HCT116 (cell line): ENCODE data around the gene BEND7. TPM values are rescaled to one million over a fixed set of nuclear protein-coding genes. Genes with fewer than 3 reads are reported as not detected.

Source experiments
- ATAC-seq: fragments of 200-7000 bp; cut with Tn5 transposase; 2 replicates; pipeline ENCODE4 v1.9.1; 2020; ENCODE audit warnings: mild to moderate bottlenecking, moderate library complexity
- BruUV-seq: library from RNA; stranded (reverse); fragments of 400-500 nt; replicated peaks from 2 replicates; lab custom pipeline; 2021; lab: Mats Ljungman, UMichigan
- CTCF ChIA-PET: fragments of 300-600 bp; sonication (Branson Sonifier 250); formaldehyde crosslinking; loops from one replicate; lab custom pipeline; 2021; ENCODE audit warnings: antibody characterized with exemption; lab: Charles Lee
- POLR2A ChIA-PET: fragments of 300-600, 350-600 bp; sonication (Branson Sonifier 250); formaldehyde crosslinking; loops from one replicate; lab custom pipeline; 2021; ENCODE audit warnings: antibody characterized with exemption; lab: Charles Lee
- RAD21 ChIA-PET, 2 experiments: fragments of 300-600 bp; sonication (Branson Sonifier 250); formaldehyde crosslinking; loops; one replicate each; lab custom pipeline; 2023; ENCODE audit warnings: low total read pairs in 2 of 2; ENCODE audit not compliant: uncharacterized antibody in 2 of 2, unreplicated experiment in 2 of 2, low non-redundant PET in 1 of 2; lab: Charles Lee
- DNase-seq: peaks from one replicate; pipeline ENCODE4 v3.0.0-alpha.2; 2010; ENCODE audit warnings: low read depth, low spot score
- H2AFZ ChIP-seq: fragments of 200-600 bp; shearing (Covaris generic), sonication (generic); 2 replicates; pipeline ENCODE4 v1.6.1; 2017; ENCODE audit warnings: low read depth, mixed run types, mixed read lengths, antibody characterized with exemption, low read length; ENCODE audit not compliant: poor library complexity, severe bottlenecking
- H3K27ac ChIP-seq: 2 replicates; pipeline ENCODE4 v1.5.1; 2012; ENCODE audit warnings: low read depth, low read length
- H3K27me3 ChIP-seq: fragments of 200-600 bp; sonication (generic); 2 replicates; pipeline ENCODE4 v1.6.1; 2016; ENCODE audit warnings: mixed run types, low read length, mixed read lengths; ENCODE audit not compliant: insufficient read depth
- H3K36me3 ChIP-seq, 2 experiments: fragments of 200-500 bp in 1 of 2; fragments of 200-600 bp in 1 of 2; sonication (Bioruptor generic) in 1 of 2; sonication (generic) in 1 of 2; 2 replicates each; pipeline versions ENCODE4 v1.5.1 to v1.6.1; 2014 to 2016; ENCODE audit warnings: low read length in 2 of 2, inconsistent platforms in 1 of 2, mixed read lengths in 1 of 2, mixed run types in 1 of 2; ENCODE audit not compliant: insufficient read depth in 2 of 2, control insufficient read depth in 1 of 2
- H3K4me1 ChIP-seq, 2 experiments: fragments of 200-600 bp in 1 of 2; sonication (generic) in 1 of 2; 2 replicates each; pipeline versions ENCODE4 v1.5.1 to v1.6.1; 2012 to 2017; ENCODE audit warnings: low read length in 2 of 2, inconsistent platforms in 1 of 2, mild to moderate bottlenecking in 1 of 2, mixed read lengths in 1 of 2, mixed run types in 1 of 2, moderate library complexity in 1 of 2; ENCODE audit not compliant: insufficient read depth in 2 of 2, control insufficient read depth in 1 of 2
- H3K4me2 ChIP-seq: fragments of 200-600 bp; sonication (generic); 2 replicates; pipeline ENCODE4 v1.6.1; 2017; ENCODE audit warnings: mixed run types, low read length, mixed read lengths
- H3K4me3 ChIP-seq, 2 experiments: fragments of 200-600 bp in 1 of 2; sonication (generic) in 1 of 2; replicated peaks in 1 of 2; 2 replicates each; pipeline ENCODE4 v1.5.1; 2011 to 2016; ENCODE audit warnings: low read length in 2 of 2, control low read depth in 1 of 2, low read depth in 1 of 2, mild to moderate bottlenecking in 1 of 2, mixed read lengths in 1 of 2, mixed run types in 1 of 2
- H3K79me2 ChIP-seq: fragments of 200-600 bp; sonication (generic); 2 replicates; pipeline ENCODE4 v1.6.1; 2017; ENCODE audit warnings: mild to moderate bottlenecking, mixed run types, low read length, moderate library complexity, mixed read lengths; ENCODE audit not compliant: insufficient read depth
- H3K9ac ChIP-seq: fragments of 200-600 bp; sonication (generic); 2 replicates; pipeline ENCODE4 v1.6.1; 2016; ENCODE audit warnings: low read length, mixed read lengths
- H3K9me2 ChIP-seq: fragments of 200-600 bp; sonication (generic), shearing (Covaris generic); 2 replicates; pipeline ENCODE4 v1.6.1; 2017; ENCODE audit warnings: mixed run types, mild to moderate bottlenecking, moderate library complexity; ENCODE audit not compliant: insufficient read depth
- H3K9me3 ChIP-seq, 2 experiments: fragments of 200-500 bp in 1 of 2; fragments of 200-600 bp in 1 of 2; sonication (Bioruptor generic) in 1 of 2; sonication (generic) in 1 of 2; 2 replicates each; pipeline ENCODE4 v1.6.1; 2014 to 2017; ENCODE audit warnings: low read length in 2 of 2, mixed read lengths in 2 of 2, inconsistent platforms in 1 of 2, low read depth in 1 of 2, mild to moderate bottlenecking in 1 of 2, mixed run types in 1 of 2, moderate library complexity in 1 of 2; ENCODE audit not compliant: control insufficient read depth in 1 of 2, insufficient read depth in 1 of 2
- H4K20me1 ChIP-seq: fragments of 200-600 bp; sonication (generic), shearing (Covaris generic); 2 replicates; pipeline ENCODE4 v1.6.1; 2017; ENCODE audit warnings: mixed run types, mild to moderate bottlenecking, moderate library complexity; ENCODE audit not compliant: insufficient read depth
- CBX3 ChIP-seq: IDR thresholded peaks from 2 replicates; pipeline ENCODE4 v1.6.1; 2012; ENCODE audit warnings: low read depth
- CEBPB ChIP-seq: IDR thresholded peaks from 2 replicates; pipeline ENCODE4 v1.6.1; 2012; ENCODE audit warnings: low read depth
- EGR1 ChIP-seq: IDR thresholded peaks from 2 replicates; pipeline ENCODE4 v1.6.1; 2012; ENCODE audit warnings: low read depth
- ELF1 ChIP-seq: IDR thresholded peaks from 2 replicates; pipeline ENCODE4 v1.6.1; 2012; ENCODE audit warnings: low read depth, borderline replicate concordance
- FOSL1 ChIP-seq: IDR thresholded peaks from 2 replicates; pipeline ENCODE4 v1.6.1; 2012; ENCODE audit warnings: low read depth
- POLR2A ChIP-seq: IDR thresholded peaks from 2 replicates; pipeline ENCODE4 v1.7.0; 2011; ENCODE audit warnings: borderline replicate concordance; ENCODE audit not compliant: insufficient read depth, insufficient read length; ENCODE audit errors: extremely low read depth
- POLR2AphosphoS5 ChIP-seq: IDR thresholded peaks from 2 replicates; pipeline ENCODE4 v1.6.1; 2011; ENCODE audit warnings: mild to moderate bottlenecking, low read depth, low read length, moderate library complexity
- SP1 ChIP-seq: IDR thresholded peaks from 2 replicates; pipeline ENCODE4 v1.6.1; 2012; ENCODE audit warnings: low read depth
- SRF ChIP-seq: IDR thresholded peaks from 2 replicates; pipeline ENCODE4 v1.6.1; 2012; ENCODE audit warnings: low read depth
- TCF7L2 ChIP-seq: IDR thresholded peaks from 2 replicates; pipeline ENCODE4 v1.7.0; 2011; ENCODE audit warnings: borderline replicate concordance, inconsistent platforms; ENCODE audit not compliant: insufficient read depth, insufficient read length; ENCODE audit errors: extremely low read depth
- YY1 ChIP-seq: IDR thresholded peaks from 2 replicates; pipeline ENCODE4 v1.6.1; 2011; ENCODE audit warnings: low read length, low read depth, moderate library complexity, mild to moderate bottlenecking; ENCODE audit not compliant: insufficient replicate concordance; ENCODE audit errors: extremely low read depth
- ZNF274 ChIP-seq: fragments of 200-500 bp; sonication (Bioruptor generic); IDR thresholded peaks from 2 replicates; pipeline ENCODE4 v1.6.1; 2014; ENCODE audit warnings: mild to moderate bottlenecking, low read depth, low read length, inconsistent platforms
- intact Hi-C: fragments of 100-400 bp; cut with micrococcal nuclease; formaldehyde crosslinking; loops from 2 replicates; pipeline ENCODE4 v1.10.0; 2022
- total RNA-seq: library from RNA; stranded (reverse); gene quantifications from one replicate; pipeline ENCODE4 v1.2.1, GENCODE V29; 2021; ENCODE audit not compliant: unreplicated experiment
- TF ChIP-seq, protein P1 (sequence below), 3 experiments: fragments of 200-600 bp in 1 of 3; sonication (generic) in 1 of 3; IDR thresholded peaks in 2 of 3; conservative IDR thresholded peaks in 1 of 3; 2 replicates each; pipeline ENCODE4 v1.5.1; 2012 to 2017; ENCODE audit warnings: low read depth in 2 of 3, low read length in 2 of 3, antibody characterized with exemption in 1 of 3, borderline replicate concordance in 1 of 3, control low read depth in 1 of 3, mild to moderate bottlenecking in 1 of 3, mixed read lengths in 1 of 3, mixed run types in 1 of 3, moderate library complexity in 1 of 3; ENCODE audit not compliant: insufficient read depth in 1 of 3
- TF ChIP-seq, protein P2 (sequence below): IDR thresholded peaks from 2 replicates; pipeline ENCODE4 v1.6.1; 2011; ENCODE audit warnings: mild to moderate bottlenecking, low read length, moderate library complexity; ENCODE audit not compliant: insufficient replicate concordance; ENCODE audit errors: extremely low read depth
- TF ChIP-seq, protein P3 (sequence below): IDR thresholded peaks from 2 replicates; pipeline ENCODE4 v1.6.1; 2012

BEND7 gene
- total RNA-seq, 1 experiment from 2014 or later = 13.8 TPM

DNA sequence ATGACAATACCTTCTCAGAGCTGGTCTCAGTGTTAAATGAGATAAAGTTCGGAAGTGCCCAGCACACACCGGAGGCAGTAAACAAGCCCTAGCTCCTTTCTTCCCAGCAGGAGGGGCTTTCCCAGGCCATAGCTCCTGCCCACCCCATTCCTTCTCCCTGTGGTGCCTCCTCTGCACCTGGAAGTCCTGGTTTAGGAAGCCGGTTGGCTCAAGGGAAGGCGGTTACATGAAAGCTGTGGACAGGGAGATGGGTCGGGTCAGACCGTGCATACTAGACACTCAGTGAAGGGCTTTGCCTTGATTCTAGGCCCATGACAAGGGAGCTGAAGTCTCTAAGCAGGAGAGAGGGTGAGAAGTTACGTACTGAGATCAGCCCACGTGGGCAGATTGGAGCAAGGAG lies 8.6 kb downstream of the BEND7 start:
- peaks cover under 1 to 3% of the 10 kb centered on the region in 2 experiments; a peak in 2 of 4 replicates for H3K36me3 ChIP-seq
- POLR2A ChIA-PET = no interaction called here
- TF ChIP-seq, protein P1, sequence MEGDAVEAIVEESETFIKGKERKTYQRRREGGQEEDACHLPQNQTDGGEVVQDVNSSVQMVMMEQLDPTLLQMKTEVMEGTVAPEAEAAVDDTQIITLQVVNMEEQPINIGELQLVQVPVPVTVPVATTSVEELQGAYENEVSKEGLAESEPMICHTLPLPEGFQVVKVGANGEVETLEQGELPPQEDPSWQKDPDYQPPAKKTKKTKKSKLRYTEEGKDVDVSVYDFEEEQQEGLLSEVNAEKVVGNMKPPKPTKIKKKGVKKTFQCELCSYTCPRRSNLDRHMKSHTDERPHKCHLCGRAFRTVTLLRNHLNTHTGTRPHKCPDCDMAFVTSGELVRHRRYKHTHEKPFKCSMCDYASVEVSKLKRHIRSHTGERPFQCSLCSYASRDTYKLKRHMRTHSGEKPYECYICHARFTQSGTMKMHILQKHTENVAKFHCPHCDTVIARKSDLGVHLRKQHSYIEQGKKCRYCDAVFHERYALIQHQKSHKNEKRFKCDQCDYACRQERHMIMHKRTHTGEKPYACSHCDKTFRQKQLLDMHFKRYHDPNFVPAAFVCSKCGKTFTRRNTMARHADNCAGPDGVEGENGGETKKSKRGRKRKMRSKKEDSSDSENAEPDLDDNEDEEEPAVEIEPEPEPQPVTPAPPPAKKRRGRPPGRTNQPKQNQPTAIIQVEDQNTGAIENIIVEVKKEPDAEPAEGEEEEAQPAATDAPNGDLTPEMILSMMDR (IDR thresholded peaks at IDR 0.05 in 2 of 3, conservative IDR thresholded peaks at IDR 0.05 in 1 of 3; ENCODE audit: borderline replicate concordance in 1 of 3, insufficient read depth in 1 of 3, low read depth in 2 of 3, low read length in 2 of 3) = no peak
- TF ChIP-seq EGR1 (no peak), TCF7L2 (no peak), YY1 (no peak), POLR2A (no peak), CEBPB (no peak), FOSL1 (no peak), SRF (no peak), ZNF274 (no peak), ELF1 (no peak), CBX3 (no peak), SP1 (no peak), POLR2AphosphoS5 (no peak)
- TF ChIP-seq, protein P2, sequence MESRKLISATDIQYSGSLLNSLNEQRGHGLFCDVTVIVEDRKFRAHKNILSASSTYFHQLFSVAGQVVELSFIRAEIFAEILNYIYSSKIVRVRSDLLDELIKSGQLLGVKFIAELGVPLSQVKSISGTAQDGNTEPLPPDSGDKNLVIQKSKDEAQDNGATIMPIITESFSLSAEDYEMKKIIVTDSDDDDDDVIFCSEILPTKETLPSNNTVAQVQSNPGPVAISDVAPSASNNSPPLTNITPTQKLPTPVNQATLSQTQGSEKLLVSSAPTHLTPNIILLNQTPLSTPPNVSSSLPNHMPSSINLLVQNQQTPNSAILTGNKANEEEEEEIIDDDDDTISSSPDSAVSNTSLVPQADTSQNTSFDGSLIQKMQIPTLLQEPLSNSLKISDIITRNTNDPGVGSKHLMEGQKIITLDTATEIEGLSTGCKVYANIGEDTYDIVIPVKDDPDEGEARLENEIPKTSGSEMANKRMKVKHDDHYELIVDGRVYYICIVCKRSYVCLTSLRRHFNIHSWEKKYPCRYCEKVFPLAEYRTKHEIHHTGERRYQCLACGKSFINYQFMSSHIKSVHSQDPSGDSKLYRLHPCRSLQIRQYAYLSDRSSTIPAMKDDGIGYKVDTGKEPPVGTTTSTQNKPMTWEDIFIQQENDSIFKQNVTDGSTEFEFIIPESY = no peak
- TF ChIP-seq, protein P3, sequence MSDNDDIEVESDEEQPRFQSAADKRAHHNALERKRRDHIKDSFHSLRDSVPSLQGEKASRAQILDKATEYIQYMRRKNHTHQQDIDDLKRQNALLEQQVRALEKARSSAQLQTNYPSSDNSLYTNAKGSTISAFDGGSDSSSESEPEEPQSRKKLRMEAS = no peak
- no peaks in the 10 kb centered on the region for H3K9me2 ChIP-seq
- intact Hi-C loops = no loop called here
- no peaks in the 10 kb centered on the region for H3K27me3 ChIP-seq
- H3K4me2 ChIP-seq = no peak overlapping the region
- RAD21 ChIA-PET = no interaction called here
- H3K4me3 ChIP-seq = no peak overlapping the region
- no peak overlapping the region for H3K9ac ChIP-seq
- H3K4me1 ChIP-seq = no peaks in the 10 kb centered on the region
- DNase-seq = no peak
- no peaks in the 10 kb centered on the region for H3K79me2 ChIP-seq
- H4K20me1 ChIP-seq = no peaks in the 10 kb centered on the region
- no peak overlapping the region for H2AFZ ChIP-seq
- no peak for ATAC-seq
- BruUV-seq = no TSS peak
- no peak overlapping the region for H3K27ac ChIP-seq
- CTCF ChIA-PET = no interaction called here
- no peaks in the 10 kb centered on the region for H3K9me3 ChIP-seq
